ENCODE measurements around the gene CYP8B1.

- TF ChIP-seq POLR2A (IDR thresholded peaks at IDR 0.05), result no peak
- TF ChIP-seq, protein P1, sequence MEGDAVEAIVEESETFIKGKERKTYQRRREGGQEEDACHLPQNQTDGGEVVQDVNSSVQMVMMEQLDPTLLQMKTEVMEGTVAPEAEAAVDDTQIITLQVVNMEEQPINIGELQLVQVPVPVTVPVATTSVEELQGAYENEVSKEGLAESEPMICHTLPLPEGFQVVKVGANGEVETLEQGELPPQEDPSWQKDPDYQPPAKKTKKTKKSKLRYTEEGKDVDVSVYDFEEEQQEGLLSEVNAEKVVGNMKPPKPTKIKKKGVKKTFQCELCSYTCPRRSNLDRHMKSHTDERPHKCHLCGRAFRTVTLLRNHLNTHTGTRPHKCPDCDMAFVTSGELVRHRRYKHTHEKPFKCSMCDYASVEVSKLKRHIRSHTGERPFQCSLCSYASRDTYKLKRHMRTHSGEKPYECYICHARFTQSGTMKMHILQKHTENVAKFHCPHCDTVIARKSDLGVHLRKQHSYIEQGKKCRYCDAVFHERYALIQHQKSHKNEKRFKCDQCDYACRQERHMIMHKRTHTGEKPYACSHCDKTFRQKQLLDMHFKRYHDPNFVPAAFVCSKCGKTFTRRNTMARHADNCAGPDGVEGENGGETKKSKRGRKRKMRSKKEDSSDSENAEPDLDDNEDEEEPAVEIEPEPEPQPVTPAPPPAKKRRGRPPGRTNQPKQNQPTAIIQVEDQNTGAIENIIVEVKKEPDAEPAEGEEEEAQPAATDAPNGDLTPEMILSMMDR (IDR thresholded peaks at IDR 0.05), result no peak
These were observed 23.4 kb upstream of the CYP8B1 start for GRCh38 chr3:42898896-42899675.

Data from prostate gland (tissue), 2 donors.